ENCODE measurements around the gene HTT.
"Not testable (repeated sequence)": the region's sequence is repeated elsewhere in the genome, so short reads cannot be mapped to it uniquely, and the experiment has no call there.

HTT gene

DNA sequence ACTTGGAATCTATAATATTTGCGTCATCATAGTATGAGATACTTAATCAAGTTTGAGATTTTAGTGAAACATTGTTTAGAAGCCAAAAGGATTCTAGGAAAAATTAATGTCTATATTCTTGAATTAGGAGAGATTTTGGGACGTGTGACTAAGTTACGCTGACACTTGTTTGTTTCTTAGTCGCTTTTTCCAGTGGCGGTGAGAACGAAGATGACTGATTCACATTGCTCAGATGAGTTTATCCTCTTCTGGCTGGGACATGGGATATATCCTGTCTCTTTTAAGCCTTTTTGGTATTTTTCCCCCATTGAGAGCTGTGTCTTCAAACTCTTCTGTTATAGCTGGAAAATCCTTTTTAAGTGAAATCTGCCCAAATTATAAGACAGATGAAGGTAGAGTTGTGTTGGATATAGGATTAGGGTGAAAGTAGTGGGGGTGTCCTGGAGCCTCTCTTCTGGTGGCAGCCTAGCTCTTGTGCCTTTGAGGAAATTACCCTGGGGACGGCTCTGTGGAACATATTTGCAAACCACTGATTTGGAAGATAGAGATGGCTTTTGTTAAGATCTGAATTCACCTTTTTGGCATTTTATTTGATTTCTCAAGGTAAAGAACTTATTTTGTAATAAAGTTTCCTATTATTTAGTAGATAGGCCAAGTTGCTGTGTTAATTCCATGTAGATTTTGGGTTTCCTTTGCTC is 49.7 kb downstream of the HTT start:
- no peak for DNase-seq

DNA sequence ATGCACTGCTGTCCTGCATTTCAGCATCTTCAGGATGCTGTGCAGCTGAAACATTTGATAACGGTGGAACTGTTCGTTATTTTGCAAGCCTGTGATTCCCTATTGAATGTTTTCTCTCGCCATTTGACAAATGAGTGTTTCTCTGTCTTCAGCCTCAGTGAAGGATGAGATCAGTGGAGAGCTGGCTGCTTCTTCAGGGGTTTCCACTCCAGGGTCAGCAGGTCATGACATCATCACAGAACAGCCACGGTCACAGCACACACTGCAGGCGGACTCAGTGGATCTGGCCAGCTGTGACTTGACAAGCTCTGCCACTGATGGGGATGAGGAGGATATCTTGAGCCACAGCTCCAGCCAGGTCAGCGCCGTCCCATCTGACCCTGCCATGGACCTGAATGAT is 52.6 kb downstream of the HTT start:
- no peak for DNase-seq

DNA sequence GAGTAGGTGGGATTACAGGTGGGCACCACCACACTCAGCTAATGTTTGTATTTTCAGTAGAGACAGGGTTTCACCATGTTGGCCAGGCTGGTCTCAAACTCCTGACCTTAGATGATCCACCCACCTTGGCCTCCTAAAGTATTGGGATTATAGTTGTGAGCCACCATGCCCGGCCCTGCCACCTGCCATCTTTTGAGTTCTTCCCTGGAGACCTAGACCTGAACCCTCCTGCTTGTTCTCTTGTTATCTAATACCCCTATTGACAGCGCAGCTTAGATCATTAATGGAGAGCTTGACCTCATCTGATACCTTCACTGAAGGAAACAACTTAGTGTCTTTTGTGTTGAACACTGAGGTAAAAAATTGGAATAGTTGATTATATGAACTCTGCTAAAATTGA is 53.6 kb downstream of the HTT start:
- no peak for DNase-seq

DNA sequence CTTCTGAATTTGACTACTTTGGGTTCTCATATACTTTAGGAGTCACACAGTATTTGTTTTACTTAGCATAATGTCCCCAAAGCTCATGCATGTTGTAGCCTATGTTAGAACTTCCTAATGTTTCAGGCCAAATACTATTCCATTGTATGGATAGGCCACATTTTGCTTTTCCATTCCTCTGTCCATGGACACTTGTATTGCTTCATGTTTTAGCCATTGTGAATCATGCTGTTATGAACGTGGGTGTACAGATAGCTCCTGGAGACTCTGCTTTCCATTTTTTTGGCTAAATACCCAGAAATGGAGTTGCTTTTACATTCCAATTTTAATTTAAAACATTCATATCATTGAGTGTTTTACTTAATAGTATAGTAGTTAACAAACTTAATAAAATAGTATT is 54.5 kb downstream of the HTT start:
- no peak for DNase-seq

DNA sequence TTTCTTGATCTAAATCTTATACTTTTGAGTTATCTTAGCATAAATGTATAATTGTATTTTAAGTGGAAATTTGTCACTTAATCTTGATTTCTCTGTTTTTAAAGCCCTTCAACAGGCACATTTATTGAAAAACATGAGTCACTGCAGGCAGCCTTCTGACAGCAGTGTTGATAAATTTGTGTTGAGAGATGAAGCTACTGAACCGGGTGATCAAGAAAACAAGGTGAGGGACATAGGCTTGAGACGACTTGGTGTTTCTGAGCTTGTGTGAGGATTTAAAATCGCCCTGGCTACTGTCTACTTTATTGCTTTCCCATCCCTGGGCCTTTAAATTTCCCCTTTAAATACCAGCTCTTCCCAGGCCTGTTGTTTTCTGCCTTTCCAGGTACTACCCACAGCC is 55.7 kb downstream of the HTT start:
- DNase-seq, result no peak

DNA sequence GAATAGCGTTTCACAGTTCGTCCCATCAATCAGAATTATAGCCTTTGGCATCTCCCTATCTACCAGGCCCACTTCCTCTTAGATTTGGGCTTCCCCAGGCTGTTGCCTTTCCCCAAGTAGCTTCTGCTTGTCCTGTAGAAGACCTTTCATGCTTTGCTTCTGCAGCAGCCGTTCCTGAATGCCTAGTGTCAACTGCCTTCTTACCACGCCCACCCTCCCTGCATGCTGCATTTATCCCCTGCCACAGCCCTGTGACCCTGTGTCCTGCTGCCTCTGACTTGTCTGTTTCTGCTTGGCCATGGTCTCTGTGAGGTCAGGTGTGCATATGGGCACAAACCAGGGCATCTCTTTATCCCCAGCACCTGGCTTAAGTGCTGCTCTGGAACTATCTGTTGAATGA is 56.3 kb downstream of the HTT start:
- DNase-seq, result no peak

DNA sequence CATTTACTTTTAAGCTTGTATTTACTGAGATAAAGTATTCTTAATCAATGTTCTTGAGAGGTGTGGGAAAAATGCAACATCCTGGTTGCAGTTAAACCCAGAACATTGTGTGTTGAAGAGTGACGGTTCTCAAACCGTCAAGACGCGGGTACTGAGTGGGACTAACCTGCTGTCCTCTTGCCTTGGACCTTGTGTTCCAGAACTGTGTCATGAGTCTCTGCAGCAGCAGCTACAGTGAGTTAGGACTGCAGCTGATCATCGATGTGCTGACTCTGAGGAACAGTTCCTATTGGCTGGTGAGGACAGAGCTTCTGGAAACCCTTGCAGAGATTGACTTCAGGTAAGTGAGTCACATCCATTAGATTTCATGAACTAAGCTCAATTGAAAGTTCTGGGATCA is 59.7 kb downstream of the HTT start:
- no peak for DNase-seq

DNA sequence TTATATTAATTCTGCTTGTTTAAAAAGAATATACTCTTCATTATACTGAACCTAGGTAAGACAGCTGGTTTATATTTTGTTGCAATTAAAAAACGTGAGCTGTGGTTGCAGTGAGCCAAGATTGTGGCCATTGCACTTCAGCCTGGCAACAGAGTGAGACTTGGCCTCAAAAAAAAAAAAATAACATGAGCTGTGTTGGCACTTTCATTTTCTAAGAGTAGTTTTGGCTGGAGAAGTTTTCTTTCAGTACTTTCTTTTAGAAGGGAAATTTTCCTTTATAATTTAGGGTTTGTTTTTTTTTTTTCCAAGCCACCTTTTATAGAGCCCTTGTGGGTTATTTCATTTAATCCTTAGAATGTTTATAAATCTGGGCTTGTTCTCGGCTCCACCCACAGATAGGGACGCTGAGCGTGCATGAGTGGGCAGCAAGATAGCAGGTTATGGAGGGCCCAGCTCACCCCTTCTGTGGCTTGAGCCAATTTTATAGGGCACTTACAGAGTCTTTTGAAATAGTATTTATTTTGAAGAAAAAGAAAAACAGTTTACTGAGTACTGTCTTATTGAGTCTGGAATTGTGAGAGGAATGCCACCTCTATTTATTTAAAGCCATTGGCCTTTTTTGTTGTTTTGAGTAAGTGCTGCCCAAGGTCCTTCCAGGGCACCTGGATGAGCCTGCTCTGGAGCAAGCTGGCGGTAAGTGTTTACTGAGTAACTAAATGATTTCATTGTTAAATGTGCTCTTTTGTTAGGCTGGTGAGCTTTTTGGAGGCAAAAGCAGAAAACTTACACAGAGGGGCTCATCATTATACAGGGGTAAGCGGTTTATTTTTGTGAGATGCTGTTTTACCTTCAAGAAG is 60.9 kb downstream of the HTT start:
- no peak for DNase-seq

DNA sequence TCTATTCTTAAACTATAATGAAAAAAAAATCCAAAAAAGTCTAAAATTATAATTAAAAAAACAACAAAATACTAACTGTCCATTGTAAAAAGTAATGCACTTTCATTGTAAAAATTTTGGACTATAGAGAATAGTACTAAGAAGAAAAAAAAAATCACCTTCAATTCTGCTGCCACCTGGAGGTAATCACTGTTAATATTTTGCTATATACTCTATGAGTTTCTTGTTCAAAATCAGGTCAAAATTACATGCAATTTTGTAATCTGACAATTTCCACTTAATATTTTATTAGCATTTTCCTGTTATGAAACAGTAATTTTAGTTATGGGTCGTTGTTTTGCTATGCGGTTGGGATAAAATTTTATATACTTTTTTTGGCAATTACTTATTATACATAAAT is 62.0 kb downstream of the HTT start:
- no peak for DNase-seq

DNA sequence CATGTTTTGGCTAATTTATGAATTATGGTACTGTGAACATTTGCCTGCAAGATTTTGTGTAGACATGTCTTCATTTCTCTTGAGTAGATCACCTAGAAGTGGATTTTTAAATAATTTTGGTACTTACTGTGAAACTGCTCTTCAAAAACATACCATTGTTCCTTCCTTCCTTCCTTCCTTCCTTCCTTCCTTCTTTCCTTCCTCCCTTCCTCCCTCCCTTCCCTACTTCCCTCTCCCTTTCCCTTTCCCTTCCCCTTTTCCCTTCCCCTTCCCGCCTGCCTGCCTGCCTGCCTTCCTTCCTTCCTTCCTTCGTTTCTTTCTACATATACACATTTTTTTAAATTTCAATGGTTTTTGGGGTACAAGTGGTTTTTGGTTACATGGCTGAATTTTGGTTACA is 63.4 kb downstream of the HTT start:
- no peak for DNase-seq

DNA sequence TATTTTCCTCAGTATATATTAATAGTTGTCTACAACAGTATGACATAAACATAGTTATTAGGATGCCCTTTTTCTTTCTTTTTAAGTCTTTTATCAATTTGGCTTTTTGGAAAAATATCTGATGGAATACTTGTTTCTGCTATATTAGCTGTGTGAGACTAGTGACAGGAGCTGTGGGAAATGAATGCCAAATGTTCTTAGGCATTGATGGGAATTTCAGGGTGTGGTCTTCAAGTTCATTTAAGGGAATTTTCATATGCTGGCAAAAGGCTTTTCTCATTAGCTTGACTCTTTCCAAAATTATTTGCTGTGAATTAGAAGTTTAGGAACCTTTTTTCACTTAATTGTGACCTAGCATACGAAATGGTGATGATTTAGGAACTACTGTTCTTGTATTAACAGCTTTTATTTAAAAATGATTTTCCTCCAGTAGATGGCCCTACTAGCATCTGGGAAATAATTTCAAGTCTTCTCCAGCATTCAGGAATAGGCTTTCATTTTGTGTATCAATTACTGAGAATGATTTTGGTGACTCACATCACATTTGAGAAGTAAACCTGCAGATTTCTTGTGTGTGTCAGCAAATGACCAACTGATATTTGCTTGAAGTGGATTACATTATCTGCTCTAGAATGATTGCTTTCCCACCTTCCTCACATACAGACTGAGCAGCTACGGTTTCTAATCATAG is 70.9 kb downstream of the HTT start:
- no peak for DNase-seq

DNA sequence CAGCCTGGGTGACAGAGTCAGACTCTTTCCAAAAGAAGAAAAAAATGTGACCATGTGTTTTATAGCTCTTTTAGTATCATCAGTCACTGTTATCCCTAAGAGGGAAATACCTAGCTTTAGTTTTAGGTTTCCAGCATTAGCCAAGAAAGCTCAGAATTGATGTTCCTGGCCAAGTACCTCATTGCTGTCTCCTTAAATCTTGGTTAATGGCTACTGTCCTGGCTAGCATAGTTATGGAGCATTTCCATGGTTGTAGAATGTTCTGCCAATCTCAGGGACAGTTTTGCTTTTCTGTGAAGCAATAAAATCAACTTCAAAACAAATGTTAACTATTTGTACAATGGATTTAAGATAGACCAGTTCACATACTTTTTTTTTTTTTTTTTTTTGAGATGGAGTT is 74.4 kb downstream of the HTT start:
- no peak for DNase-seq

DNA sequence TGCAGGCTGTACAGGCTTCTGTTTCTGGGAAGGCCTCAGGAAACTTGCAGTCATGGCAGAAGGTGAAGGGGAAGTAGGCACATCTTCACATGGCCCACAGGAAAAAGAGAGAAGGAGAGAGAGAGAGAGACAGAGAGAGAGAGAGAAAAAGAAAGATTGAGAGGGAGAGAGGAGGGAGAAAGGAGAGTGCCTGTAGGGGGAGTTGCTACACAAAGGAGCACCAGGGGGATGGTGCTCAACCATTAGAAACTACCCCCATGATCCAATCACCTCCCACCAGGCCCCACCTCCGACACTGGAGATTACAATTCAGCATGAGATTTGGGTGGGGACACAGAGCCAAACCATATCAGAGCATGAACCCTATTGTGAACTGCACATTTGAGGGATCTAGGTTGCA is 76.8 kb downstream of the HTT start:
- DNase-seq, result not testable (repeated sequence)

DNA sequence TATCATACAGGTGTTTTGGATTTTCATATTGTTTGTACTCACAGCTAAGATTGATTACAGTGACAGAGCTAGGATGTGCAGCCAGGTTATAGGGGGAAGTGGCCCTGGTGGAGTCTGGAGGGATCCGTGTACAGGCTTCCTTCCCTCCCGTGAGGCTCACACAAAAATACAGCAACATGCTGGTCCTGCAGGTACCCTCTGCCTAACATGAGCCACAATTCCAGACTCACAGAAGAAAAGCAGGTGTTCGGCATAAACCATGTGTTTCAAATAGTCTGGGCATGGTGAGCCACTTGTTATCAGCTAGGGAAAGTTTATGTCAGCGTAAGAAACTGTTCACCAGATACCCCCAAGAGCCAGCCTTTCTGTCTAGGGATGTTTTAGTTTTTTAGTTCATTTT is 82.9 kb downstream of the HTT start:
- no peak for DNase-seq

DNA sequence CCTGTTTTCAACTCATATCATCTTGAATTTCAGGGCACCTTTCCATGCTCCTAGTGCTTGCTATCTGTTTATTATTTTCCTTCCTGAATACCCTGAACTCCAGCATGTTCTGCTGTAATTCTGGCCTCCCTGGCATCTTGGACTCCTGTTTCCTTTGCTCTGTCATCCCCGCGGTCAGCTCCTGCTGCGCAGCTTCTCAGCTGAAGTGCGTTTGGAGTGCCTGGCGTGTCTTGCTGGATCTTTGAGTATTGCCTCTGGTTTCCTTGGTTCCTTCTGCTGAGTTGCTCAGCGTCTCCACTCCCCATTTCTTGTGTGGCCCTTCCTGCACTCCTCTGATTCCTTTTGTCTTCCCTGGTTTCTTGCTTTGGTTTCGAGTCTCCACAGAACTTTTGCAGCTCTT is 84.4 kb downstream of the HTT start:
- DNase-seq, result no peak

DNA sequence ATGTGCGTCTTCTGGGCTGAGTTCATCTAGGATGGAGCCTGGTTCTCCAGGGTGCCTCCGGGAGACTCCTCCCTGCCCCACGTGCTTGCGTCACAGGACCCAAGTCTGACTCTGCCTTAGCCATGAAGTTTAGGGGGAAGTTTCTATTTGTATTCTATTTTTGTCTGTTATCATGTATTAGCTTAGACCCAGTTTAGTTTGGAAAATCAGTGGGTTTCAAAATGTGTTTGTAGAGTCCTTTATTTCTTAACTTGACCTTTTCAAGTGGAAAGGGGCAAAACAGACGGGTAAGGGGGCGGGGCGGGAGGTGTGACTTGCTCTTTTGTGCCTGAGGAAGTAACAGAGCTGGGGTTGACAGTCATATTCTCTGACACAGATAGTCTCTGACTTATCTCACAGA is 86.0 kb downstream of the HTT start:
- DNase-seq, result no peak

DNA sequence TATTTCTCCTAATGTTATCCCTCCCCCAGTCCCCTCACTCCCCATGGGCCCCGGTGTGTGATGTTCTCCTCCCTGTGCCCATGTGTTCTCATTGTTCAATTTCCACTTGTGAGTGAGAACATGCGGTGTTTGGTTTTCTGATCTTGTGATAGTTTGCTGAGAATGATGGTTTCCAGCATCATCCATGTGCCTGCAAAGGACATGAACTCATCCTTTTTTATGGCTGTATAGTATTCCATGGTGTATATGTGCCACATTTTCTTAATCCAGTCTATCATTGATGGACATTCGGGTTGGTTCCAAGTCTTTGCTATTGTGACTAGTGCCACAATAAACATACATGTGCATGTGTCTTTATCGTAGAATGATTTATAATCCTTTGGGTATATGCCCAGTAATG is 86.6 kb downstream of the HTT start:
- not testable (repeated sequence) for DNase-seq

DNA sequence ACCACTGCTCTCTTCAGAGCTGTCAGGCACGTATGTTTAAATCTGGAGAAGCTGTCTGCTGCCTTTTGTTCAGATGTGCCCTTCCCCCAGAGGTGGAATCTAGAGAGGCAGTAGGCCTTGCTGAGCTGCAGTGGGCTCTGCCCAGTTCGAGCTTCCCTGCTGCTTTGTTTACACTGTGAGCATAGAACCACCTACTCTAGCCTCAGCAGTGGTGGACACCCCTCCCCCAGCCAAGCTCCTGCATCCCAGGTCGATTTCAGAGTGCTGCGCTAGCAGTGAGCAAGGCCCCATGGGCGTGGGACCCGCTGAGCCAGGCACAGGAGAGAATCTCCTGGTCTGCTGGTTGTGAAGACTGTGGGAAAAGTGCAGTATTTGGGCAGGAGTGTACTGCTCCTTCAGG is 92.0 kb downstream of the HTT start:
- not testable (repeated sequence) for DNase-seq

DNA sequence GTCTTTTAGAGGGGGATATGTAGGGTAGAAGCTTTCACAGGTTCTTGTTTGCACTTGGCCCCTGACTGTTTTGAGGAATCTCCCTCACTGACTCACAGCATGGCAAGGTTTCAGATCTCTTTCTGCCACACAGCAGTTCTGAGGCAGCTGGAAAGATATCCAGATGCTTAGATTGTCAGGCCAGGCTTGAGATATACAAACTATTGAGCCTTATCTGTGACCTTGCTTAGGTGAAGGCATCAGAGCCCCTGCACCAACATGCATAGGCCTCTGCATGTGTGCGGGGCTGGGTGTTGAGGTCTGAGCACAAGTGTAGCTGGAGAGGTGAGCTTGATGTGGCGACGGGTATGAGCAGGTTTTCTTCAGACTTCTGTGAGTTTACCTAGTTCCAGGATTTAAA is 93.5 kb downstream of the HTT start:
- no peak for DNase-seq

DNA sequence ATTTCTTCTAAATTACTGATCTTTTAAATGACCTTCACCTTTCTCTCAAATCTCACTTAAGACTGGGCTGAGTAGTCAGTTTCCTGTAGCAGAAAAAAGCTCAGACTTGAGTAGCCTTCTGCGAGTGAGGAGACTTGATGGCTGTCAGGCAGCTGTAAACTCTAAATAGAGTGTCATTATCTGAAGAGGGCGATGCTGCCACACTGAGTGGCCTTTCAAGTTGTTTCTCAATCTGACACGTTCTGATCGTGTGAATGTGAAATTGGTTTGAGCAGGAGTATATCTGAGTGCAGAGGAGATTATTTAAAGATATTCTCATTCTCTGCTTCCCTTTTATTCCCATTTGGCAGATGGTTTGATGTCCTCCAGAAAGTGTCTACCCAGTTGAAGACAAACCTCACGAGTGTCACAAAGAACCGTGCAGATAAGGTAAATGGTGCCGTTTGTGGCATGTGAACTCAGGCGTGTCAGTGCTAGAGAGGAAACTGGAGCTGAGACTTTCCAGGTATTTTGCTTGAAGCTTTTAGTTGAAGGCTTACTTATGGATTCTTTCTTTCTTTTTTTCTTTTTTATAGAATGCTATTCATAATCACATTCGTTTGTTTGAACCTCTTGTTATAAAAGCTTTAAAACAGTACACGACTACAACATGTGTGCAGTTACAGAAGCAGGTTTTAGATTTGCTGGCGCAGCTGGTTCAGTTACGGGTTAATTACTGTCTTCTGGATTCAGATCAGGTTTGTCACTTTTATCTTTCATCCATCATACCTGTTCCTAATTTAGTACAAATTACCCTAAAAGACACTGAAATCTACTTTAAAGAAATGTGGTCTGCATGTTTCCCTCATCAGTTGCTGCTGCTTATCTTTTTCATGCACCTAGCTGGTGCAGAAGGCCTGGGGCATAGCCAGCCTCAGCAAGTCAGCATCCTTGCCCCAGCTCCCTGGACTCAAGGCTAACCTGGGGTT is 100.2 kb downstream of the HTT start:
- DNase-seq, result no peak

DNA sequence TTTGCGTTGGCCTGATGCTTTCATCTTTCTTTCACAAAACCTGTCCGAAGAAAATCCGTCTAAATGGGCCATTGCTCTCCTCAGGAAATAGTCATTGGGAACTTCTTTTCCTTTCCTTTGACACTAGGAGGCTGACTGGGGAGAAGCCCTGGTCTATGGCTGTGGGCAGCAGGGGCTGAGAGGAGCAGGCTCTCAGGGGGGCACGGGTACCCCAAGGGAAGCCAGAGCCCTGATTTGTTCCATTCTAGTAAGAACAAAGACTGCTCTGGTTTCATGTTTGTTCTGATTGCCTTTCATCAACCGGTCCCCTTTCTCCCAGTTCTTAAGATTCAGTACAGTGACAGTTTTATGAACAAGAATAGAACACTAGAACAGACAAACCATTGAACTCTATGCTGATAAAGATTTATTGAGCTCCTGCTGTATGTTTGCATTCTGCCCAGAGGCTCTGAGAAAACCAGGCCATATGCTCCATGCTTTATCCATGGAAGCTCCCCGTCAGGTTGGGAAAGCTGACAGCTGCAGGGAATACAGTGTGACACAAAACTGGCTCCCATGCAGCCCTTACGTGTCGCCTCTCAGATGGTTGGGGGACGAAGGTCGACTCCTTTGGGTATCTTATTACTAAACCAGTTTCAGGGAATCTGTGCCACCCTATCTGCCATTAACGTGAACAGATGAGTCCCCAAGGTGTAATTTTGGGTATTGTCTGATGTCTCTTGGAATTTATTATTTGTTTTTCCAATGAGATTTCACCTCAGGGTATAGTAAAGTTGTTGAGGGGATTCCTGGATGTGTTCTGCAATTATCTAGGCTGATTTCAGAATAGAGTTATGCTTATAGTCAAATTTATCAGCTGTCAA is 102.1 kb downstream of the HTT start:
- DNase-seq, result no peak

DNA sequence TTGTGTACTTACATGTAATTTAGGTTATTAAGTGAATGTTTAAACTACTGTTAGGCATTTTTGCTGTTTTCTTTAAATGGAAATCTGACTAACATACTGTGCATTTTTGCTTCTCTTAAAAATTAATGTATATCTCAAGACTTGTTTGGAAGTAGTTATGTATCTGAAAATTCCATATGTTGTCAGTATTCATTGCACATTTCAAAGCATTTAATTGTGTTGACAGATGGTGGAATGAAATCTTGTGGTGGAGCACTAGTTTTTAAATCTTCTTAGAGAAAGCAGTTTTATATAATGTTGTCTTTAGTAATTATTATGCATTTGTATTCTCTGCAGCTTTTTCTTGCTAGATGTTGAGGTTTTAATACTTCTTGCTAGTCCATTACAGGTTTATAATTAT is 102.9 kb downstream of the HTT start:
- no peak for DNase-seq
